Endothelial cell of umbilical vein (primary cell): ENCODE results near the gene IGSF3. TPM values are rescaled to one million over a fixed set of nuclear protein-coding genes. Genes with fewer than 3 reads are reported as not detected.
"Not testable (repeated sequence)": the region's sequence is repeated elsewhere in the genome, so short reads cannot be mapped to it uniquely, and the experiment has no call there.

Source experiments
- BruUV-seq: library from RNA; stranded (reverse); fragments of 400-500 nt; replicated peaks from 2 replicates; lab custom pipeline; 2021; lab: Mats Ljungman, UMichigan
- CTCF ChIA-PET: fragments of 300-600, 350-600 bp; sonication (Branson Sonifier 250); formaldehyde crosslinking; loops from one replicate; lab custom pipeline; 2021; ENCODE audit warnings: antibody characterized with exemption, inconsistent platforms; lab: Charles Lee
- POLR2A ChIA-PET: fragments of 300-600, 350-600 bp; sonication (Branson Sonifier 250); formaldehyde crosslinking; loops from one replicate; lab custom pipeline; 2021; ENCODE audit warnings: antibody characterized with exemption, inconsistent platforms; lab: Charles Lee
- DNase-seq: peaks from one replicate; pipeline ENCODE4 v3.0.0-alpha.2; 2011; ENCODE audit warnings: low read depth, low spot score
- FAIRE-seq: peaks from 2 replicates; lab custom pipeline; 2011; peaks lifted over from hg19 to GRCh38; lab: Jason Lieb, UNC
- H2AFZ ChIP-seq: 2 replicates; pipeline ENCODE4 v1.6.0; 2012; ENCODE audit warnings: low read depth, low read length, control low read depth, inconsistent platforms
- H3K27ac ChIP-seq: 2 replicates; pipeline ENCODE4 v1.5.1; 2011; ENCODE audit warnings: low read depth, mild to moderate bottlenecking, control low read depth, low read length, moderate library complexity; ENCODE audit not compliant: insufficient read depth
- H3K27me3 ChIP-seq, 2 experiments: 2 replicates each; pipeline versions ENCODE4 v1.6.0 to v1.6.1; 2011; ENCODE audit warnings: low read length in 2 of 2, mixed read lengths in 1 of 2; ENCODE audit not compliant: control insufficient read depth in 2 of 2, insufficient read depth in 2 of 2
- H3K36me3 ChIP-seq, 2 experiments: 2 replicates in 1 of 2; 3 replicates in 1 of 2; pipeline ENCODE4 v1.5.1; 2011; ENCODE audit warnings: low read length in 2 of 2, mild to moderate bottlenecking in 1 of 2, moderate library complexity in 1 of 2; ENCODE audit not compliant: control insufficient read depth in 2 of 2, insufficient read depth in 2 of 2; ENCODE audit errors: extremely low read depth in 1 of 2
- H3K4me1 ChIP-seq: 3 replicates; pipeline ENCODE4 v1.5.1; 2011; ENCODE audit warnings: mild to moderate bottlenecking, low read length; ENCODE audit not compliant: control insufficient read depth, insufficient read depth; ENCODE audit errors: extremely low read depth
- H3K4me2 ChIP-seq: 2 replicates; pipeline ENCODE4 v1.6.1; 2011; ENCODE audit warnings: low read length, control low read depth, mixed read lengths; ENCODE audit not compliant: insufficient read depth
- H3K4me3 ChIP-seq, 3 experiments: fragments of 200-600 bp in 1 of 3; sonication (generic), shearing (Covaris generic) in 1 of 3; replicated peaks in 1 of 3; 2 replicates each; pipeline ENCODE4 v1.5.1; 2011 to 2016; ENCODE audit warnings: control low read depth in 3 of 3, low read length in 3 of 3, mild to moderate bottlenecking in 2 of 3, inconsistent platforms in 1 of 3, low read depth in 1 of 3, moderate library complexity in 1 of 3; ENCODE audit not compliant: insufficient read depth in 1 of 3
- H3K79me2 ChIP-seq: 2 replicates; pipeline ENCODE4 v1.6.0; 2012; ENCODE audit warnings: low read length, inconsistent platforms; ENCODE audit not compliant: control insufficient read depth, insufficient read depth
- H3K9ac ChIP-seq: replicated peaks from 2 replicates; pipeline ENCODE3; 2011; ENCODE audit warnings: low read length, control low read depth; ENCODE audit not compliant: insufficient read depth; ENCODE audit errors: extremely low read depth
- H3K9me1 ChIP-seq: replicated peaks from 3 replicates; pipeline ENCODE4 v1.6.0; 2011; ENCODE audit warnings: mild to moderate bottlenecking, low read length; ENCODE audit not compliant: control insufficient read depth, insufficient read depth; ENCODE audit errors: extremely low read depth
- H3K9me3 ChIP-seq: replicated peaks from 2 replicates; pipeline ENCODE4 v1.5.1; 2012; ENCODE audit warnings: low read length, inconsistent platforms; ENCODE audit not compliant: control insufficient read depth, insufficient read depth
- H4K20me1 ChIP-seq: replicated peaks from 2 replicates; pipeline ENCODE3; 2011; ENCODE audit warnings: mild to moderate bottlenecking, low read length; ENCODE audit not compliant: control insufficient read depth, insufficient read depth; ENCODE audit errors: extremely low read depth
- dilution Hi-C: fragments of 300-500 bp; cut with MboI; formaldehyde crosslinking; loops from one replicate; pipeline ENCODE4 v1.15.0; 2019; ENCODE audit warnings: low sequenced_read_pairs; ENCODE audit not compliant: extremely low pct_ligation_motif_present
- intact Hi-C: fragments of 100-400 bp; cut with micrococcal nuclease; formaldehyde crosslinking; loops from one replicate; pipeline ENCODE4 v1.10.0; 2022
- polyA plus RNA-seq, 4 experiments: library from polyadenylated mRNA; depleted of rRNA in 3 of 4; stranded (reverse) in 3 of 4; unstranded in 1 of 4; fragments of >200 nt; gene quantifications; 2 replicates each; pipeline versions ENCODE4 v1.2.1 to v1.2.3, GENCODE V29; 2011 to 2012; ENCODE audit warnings: missing spikeins in 1 of 4
- total RNA-seq: library from RNA; stranded (reverse); gene quantifications from 2 replicates; pipeline ENCODE4 v1.2.3, GENCODE V29; 2021

IGSF3 gene
- total and polyA plus RNA-seq, 2 donors (not counting 3 experiments of a cell fraction or from before 2014, with no cell fraction given), result 0.63 to 2.2 TPM

DNA sequence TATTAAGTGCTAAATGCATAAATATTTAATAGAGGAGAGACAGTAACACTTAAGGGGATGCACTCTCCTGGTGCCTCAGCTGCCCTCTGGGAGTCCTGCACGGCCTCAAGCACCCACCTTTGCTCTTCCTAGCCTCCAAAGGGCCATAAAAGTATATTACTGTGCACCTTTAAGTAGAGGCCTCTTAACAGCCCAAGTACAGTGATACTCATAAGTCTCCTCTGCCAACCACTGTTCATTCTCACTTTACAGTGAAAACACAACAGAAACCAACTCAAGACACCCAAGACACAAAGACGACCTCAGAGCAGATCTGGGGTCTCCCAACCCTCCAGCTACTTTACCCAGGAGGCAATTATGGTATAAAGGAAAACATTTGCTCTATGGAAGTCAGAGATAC lies 70.1 kb downstream of the IGSF3 start:
- POLR2A ChIA-PET, H3K4me3 ChIP-seq, BruUV-seq, H3K9me1 ChIP-seq, intact Hi-C loops, H4K20me1 ChIP-seq, FAIRE-seq, DNase-seq, H3K27ac ChIP-seq, H3K36me3 ChIP-seq, dilution Hi-C loops, H2AFZ ChIP-seq, H3K9me3 ChIP-seq, H3K27me3 ChIP-seq, H3K4me1 ChIP-seq, H3K9ac ChIP-seq, H3K4me2 ChIP-seq, H3K79me2 ChIP-seq: not testable (repeated sequence)
- CTCF ChIA-PET, result interaction anchor here (1.1 to 3.4 kb wide), 2 partner anchors 23 to 458 kb away, joined by 7 to 51 read pairs; no protein-coding TSS in a partner anchor

DNA sequence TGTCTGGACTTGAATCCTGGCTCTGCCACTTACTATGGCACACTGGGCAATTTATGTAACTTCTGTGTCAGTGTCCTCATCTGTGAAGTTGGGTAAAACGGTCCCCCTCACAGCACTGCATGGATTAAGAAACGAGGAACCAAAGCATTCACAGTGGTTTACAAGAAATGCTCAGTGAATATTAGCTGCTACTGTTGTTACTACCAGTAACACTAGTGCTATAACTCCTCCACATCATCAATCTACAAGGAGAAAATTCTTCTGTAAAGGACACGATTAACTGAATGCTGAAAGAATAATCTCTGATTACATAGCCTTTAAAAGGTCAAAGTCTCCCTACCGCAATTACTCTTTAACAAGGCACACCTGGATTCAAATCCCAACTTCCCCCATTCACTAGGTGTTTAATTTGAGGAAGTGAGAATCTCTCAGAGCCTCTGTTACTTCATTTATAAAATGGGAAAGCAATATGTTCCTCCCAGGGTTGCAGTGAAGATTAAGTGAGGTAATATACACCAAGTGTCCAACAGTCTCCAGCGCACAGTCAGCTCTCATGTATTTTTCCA lies 70.7 kb downstream of the IGSF3 start:
- H3K4me3 ChIP-seq, H3K4me1 ChIP-seq, H2AFZ ChIP-seq, H4K20me1 ChIP-seq, H3K9me1 ChIP-seq, H3K36me3 ChIP-seq, H3K79me2 ChIP-seq, H3K27ac ChIP-seq, BruUV-seq, dilution Hi-C loops, H3K4me2 ChIP-seq, POLR2A ChIA-PET, H3K27me3 ChIP-seq, H3K9me3 ChIP-seq, H3K9ac ChIP-seq, DNase-seq, FAIRE-seq: not testable (repeated sequence)
- intact Hi-C loops, result loop anchor here (1.0 kb wide), 1 partner anchor 23 kb away; no protein-coding TSS in a partner anchor
- CTCF ChIA-PET, result interaction anchor here (0.7 to 3.4 kb wide), 15 partner anchors 9 to 457 kb away, joined by 3 to 155 read pairs (median 7); partner anchors contain the start of gene CD58
